HepG2 (cell line): ENCODE data around the gene HMGCR. TPM values are rescaled to one million over a fixed set of nuclear protein-coding genes. Genes with fewer than 3 reads are reported as not detected.
A peak's percentile ranks its signal among the peaks of the same experiment; 100 is the strongest.

Experiments used
- ATAC-seq: fragments of 200-7000 bp; cut with Tn5 transposase; 3 replicates; pipeline ENCODE4 v1.9.1; 2020; ENCODE audit warnings: mild to moderate bottlenecking, moderate library complexity
- BruUV-seq: library from RNA; stranded (reverse); fragments of 400-500 nt; replicated peaks from 2 replicates; lab custom pipeline; 2021; lab: Mats Ljungman, UMichigan
- CTCF ChIA-PET: fragments of 300-600 bp; formaldehyde crosslinking; extraction: SDS; loops from one replicate; lab custom pipeline; 2021; ENCODE audit warnings: low total read pairs, inconsistent platforms, low intra/inter-chr PET ratio; lab: Yijun Ruan, JAX
- POLR2A ChIA-PET: fragments of 350-600 bp; sonication (Branson Sonifier 250); formaldehyde crosslinking; loops from one replicate; lab custom pipeline; 2020; ENCODE audit warnings: antibody characterized with exemption, inconsistent platforms; lab: Yijun Ruan, JAX
- DNase-seq: peaks from one replicate; pipeline ENCODE4 v3.0.0-alpha.2; 2015; ENCODE audit warnings: low spot score
- FAIRE-seq: peaks from 3 replicates; lab custom pipeline; 2011; peaks lifted over from hg19 to GRCh38; lab: Jason Lieb, UNC
- H2AFZ ChIP-seq: one replicate; pipeline ENCODE4 v1.6.1; 2011; ENCODE audit warnings: low read length, inconsistent platforms
- H3K27ac ChIP-seq: fragments of 300-600 bp; 3 replicates; pipeline ENCODE4 v1.8.0; 2011; ENCODE audit warnings: mixed run types, mild to moderate bottlenecking, mixed read lengths, low read length, inconsistent platforms; ENCODE audit not compliant: insufficient read depth; ENCODE audit errors: extremely low read length
- H3K27me3 ChIP-seq, 2 experiments: fragments of 200-600 bp in 1 of 2; 2 replicates in 1 of 2; 3 replicates in 1 of 2; pipeline versions ENCODE4 v1.6.0 to v1.8.0; 2011; ENCODE audit warnings: low read length in 2 of 2, mild to moderate bottlenecking in 2 of 2, moderate library complexity in 2 of 2, inconsistent platforms in 1 of 2; ENCODE audit not compliant: insufficient read depth in 2 of 2, control insufficient read depth in 1 of 2
- H3K36me3 ChIP-seq, 2 experiments: fragments of 200-600 bp in 1 of 2; replicated peaks in 1 of 2; 2 replicates in 1 of 2; 3 replicates in 1 of 2; pipeline versions ENCODE4 v1.5.1 to v1.8.0; 2011; ENCODE audit warnings: low read length in 2 of 2, inconsistent platforms in 1 of 2; ENCODE audit not compliant: insufficient read depth in 2 of 2, control insufficient read depth in 1 of 2
- H3K4me1 ChIP-seq: 2 replicates; pipeline ENCODE4 v1.5.1; 2012; ENCODE audit warnings: low read length, inconsistent platforms; ENCODE audit not compliant: insufficient read depth
- H3K4me2 ChIP-seq: 2 replicates; pipeline ENCODE4 v1.6.0; 2011; ENCODE audit warnings: low read depth, low read length, inconsistent platforms
- H3K4me3 ChIP-seq, 3 experiments: fragments of 200-600 bp in 1 of 3; sonication (generic), shearing (Covaris generic) in 1 of 3; replicated peaks in 1 of 3; 2 replicates each; pipeline ENCODE4 v1.5.1; 2011 to 2016; ENCODE audit warnings: low read length in 3 of 3, inconsistent platforms in 2 of 3, low read depth in 2 of 3, mild to moderate bottlenecking in 2 of 3, control low read depth in 1 of 3, mixed read lengths in 1 of 3; ENCODE audit not compliant: insufficient read depth in 1 of 3
- H3K79me2 ChIP-seq: one replicate; pipeline ENCODE4 v1.6.1; 2011; ENCODE audit warnings: low read length, inconsistent platforms; ENCODE audit not compliant: insufficient read depth
- H3K9ac ChIP-seq: 2 replicates; pipeline ENCODE4 v1.6.0; 2011; ENCODE audit warnings: mild to moderate bottlenecking, low read depth, low read length, inconsistent platforms; ENCODE audit not compliant: insufficient read depth
- H3K9me3 ChIP-seq: 2 replicates; pipeline ENCODE4 v1.5.1; 2012; ENCODE audit warnings: mild to moderate bottlenecking, low read length
- H4K20me1 ChIP-seq: 2 replicates; pipeline ENCODE4 v1.6.0; 2011; ENCODE audit warnings: inconsistent platforms, mild to moderate bottlenecking, low read length, moderate library complexity; ENCODE audit not compliant: insufficient read depth
- EED ChIP-seq: sonication (generic); formaldehyde crosslinking; IDR thresholded peaks from 2 replicates; pipeline ENCODE4 v1.5.0; 2020; ENCODE audit warnings: mild to moderate bottlenecking, missing genetic modification reagents
- MLLT10 ChIP-seq: sonication (generic); formaldehyde crosslinking; IDR thresholded peaks from 2 replicates; pipeline ENCODE4 v1.4.0; 2020; ENCODE audit warnings: missing genetic modification reagents
- MNT ChIP-seq: fragments of 450-650 bp; IDR thresholded peaks from 2 replicates; pipeline ENCODE4 v1.6.1; 2016
- RBFOX2 ChIP-seq: fragments of 200-400 bp; formaldehyde crosslinking; IDR thresholded peaks from 2 replicates; pipeline ENCODE4 v1.6.1; 2017; ENCODE audit warnings: low read depth, mild to moderate bottlenecking, low read length
- RXRB ChIP-seq: IDR thresholded peaks from 2 replicates; pipeline ENCODE4 v1.6.1; 2016; ENCODE audit warnings: borderline replicate concordance, missing genetic modification reagents, missing compliant biosample characterization
- ZNF563 ChIP-seq: sonication (generic); formaldehyde crosslinking; IDR thresholded peaks from 2 replicates; pipeline ENCODE4 v1.8.0; 2022; ENCODE audit warnings: mild to moderate bottlenecking, moderate library complexity, missing genetic modification reagents
- WGBS: methylation state at CpG from one replicate; pipeline ENCODE4 v1.1.6; 2017; ENCODE audit warnings: low lambda C conversion rate; 5-methylcytosine and 5-hydroxymethylcytosine counted together
- in situ Hi-C: cut with HindIII; loops from 2 replicates; pipeline ENCODE4 v1.10.0; 2017; ENCODE audit warnings: low pct_unique_long_range_greater_than_20kb; ENCODE audit not compliant: extremely low pct_ligation_motif_present
- intact Hi-C: fragments of 100-400 bp; cut with micrococcal nuclease; formaldehyde crosslinking; loops from one replicate; pipeline ENCODE4 v1.10.0; 2022; ENCODE audit not compliant: unreplicated experiment
- polyA plus RNA-seq, 8 experiments: library from polyadenylated mRNA; depleted of rRNA in 3 of 8; stranded (reverse) in 7 of 8; unstranded in 1 of 8; fragments of >200 nt; fragmentation: Illumina TruSeq in 4 of 8; extraction: Trizol in 4 of 8; gene quantifications; 2 replicates each; pipeline versions ENCODE4 v1.2.1 to v1.2.3, GENCODE V29; 2011 to 2016; ENCODE audit warnings: low read depth in 4 of 8, missing spikeins in 1 of 8, mixed read lengths in 1 of 8; ENCODE audit not compliant: insufficient read depth in 1 of 8
- total RNA-seq, 5 experiments: library from RNA; depleted of rRNA; stranded (reverse); fragments of >200 nt; fragmentation: Illumina TruSeq; extraction: Trizol; gene quantifications; 2 replicates each; pipeline ENCODE4 v1.2.3, GENCODE V29; 2016; ENCODE audit warnings: low read depth in 1 of 5

Gene HMGCR
- total and polyA plus RNA-seq, 2 of the 13 experiments (the other 11 are each of a cell fraction or from before 2014, with no cell fraction given), result 43.0 to 144 TPM

DNA sequence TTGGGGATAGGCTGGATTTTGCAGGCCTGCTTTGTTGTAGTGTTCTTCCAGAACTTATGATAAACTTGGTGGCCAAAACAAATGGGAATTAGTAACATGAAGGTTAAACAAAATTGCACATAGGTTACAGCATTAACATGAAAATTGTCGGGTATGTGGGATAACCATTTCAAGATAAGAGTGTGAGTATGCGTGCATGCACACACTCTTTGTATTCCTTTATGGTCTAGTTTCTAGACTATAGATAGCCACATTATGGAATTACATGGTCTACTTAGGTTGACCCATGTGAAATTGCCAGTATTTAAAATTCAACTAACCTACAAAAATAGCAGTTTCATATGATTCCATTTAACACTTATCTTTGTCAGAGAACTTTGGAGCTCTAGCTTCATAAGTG, 1.4 kb downstream of the HMGCR start:
- no peak overlapping the region for H2AFZ ChIP-seq
- ATAC-seq (no peak), DNase-seq (no peak), FAIRE-seq (no peak)
- CTCF ChIA-PET, result no interaction called here
- peak overlapping the region; percentile 97 for H3K9ac ChIP-seq
- H3K27ac ChIP-seq, result peak overlapping the region; percentile 92
- peak overlapping the region; percentile 90 to 98 (median 96) for H3K4me3 ChIP-seq
- POLR2A ChIA-PET, result interaction anchor here (1.2 kb wide), 1 partner anchor 102 kb away, joined by 4 read pairs; the partner anchor contains the start of gene ANKRD31
- peaks cover 54% of the 10 kb centered on the region for H3K4me1 ChIP-seq
- no peaks in the 10 kb centered on the region; a peak in 1 of 5 replicates for H3K27me3 ChIP-seq
- H4K20me1 ChIP-seq, result peaks cover 61% of the 10 kb centered on the region
- TSS peak; percentile 43 for BruUV-seq
- no peaks in the 10 kb centered on the region for H3K9me3 ChIP-seq
- peaks cover 0 to 11% of the 10 kb centered on the region in 2 experiments; a peak in 2 of 5 replicates for H3K36me3 ChIP-seq
- H3K79me2 ChIP-seq, result peaks cover 69% of the 10 kb centered on the region
- intact Hi-C loops (no loop called here), in situ Hi-C loops (no loop called here)
- 2% methylated on average over 2 of the region's 2 CpGs for WGBS
- peak overlapping the region; percentile 88 for H3K4me2 ChIP-seq
- TF ChIP-seq MLLT10 (0 out of 2 replicates have a peak, but pooled peaks have one; percentile 26), RXRB (CRISPR knock-in tag) (no peak)

DNA sequence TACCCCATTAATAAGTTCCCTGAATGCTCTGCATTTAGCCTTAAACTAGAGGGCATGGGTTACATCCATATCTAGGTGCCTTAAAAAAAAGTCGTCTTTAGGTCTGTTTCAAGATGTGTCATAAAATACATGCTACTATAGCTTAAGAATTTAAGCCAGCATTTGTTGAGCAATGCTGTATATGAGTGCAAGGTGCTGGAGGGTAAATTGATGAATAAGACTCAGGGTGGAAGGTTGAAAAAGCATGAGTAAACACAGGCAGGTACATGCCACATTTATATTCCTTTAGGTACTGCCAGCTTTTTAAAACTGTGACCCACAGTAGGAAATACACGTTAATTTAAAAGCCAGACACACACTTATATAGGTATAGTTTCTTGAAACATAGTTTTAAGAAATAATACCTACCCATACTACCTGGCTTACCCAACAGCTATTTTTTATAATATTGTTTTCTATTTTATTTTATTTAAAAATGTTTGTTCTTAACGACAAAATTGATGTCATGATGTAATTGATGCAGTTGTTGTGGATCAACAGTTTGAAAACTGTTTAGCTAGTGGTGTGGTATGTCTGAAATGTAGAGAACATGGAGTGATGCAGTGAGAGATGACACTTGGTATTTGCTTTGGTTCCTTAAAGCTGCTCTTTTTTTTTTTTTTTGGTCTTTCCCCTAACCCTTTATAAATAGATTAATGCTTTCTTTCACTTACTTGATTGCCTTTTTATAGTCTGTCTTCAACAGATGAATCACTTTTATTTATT, 3.9 kb downstream of the HMGCR start:
- Histone ChIP-seq H3K4me2 (peak overlapping the region; percentile 85), H4K20me1 (peaks cover 76% of the 10 kb centered on the region), H3K79me2 (peaks cover 88% of the 10 kb centered on the region), H3K9me3 (no peaks in the 10 kb centered on the region), H3K9ac (0 out of 2 replicates have a peak overlapping the region, but pooled peaks have one; percentile 19)
- DNase-seq, result no peak
- BruUV-seq, result no TSS peak
- intact Hi-C loops (no loop called here), in situ Hi-C loops (no loop called here)
- TF ChIP-seq ZNF563 (CRISPR knock-in tag) (no peak), EED (CRISPR knock-in tag) (no peak), RBFOX2 (peak; percentile 52), MNT (no peak), MLLT10 (peak; percentile 70; the same call in 1 of the 2 replicates)
- TF ChIP-seq, all 625 proteins: peak for 2
- Histone ChIP-seq H3K27me3 (no peaks in the 10 kb centered on the region; a peak in 1 of 5 replicates), H2AFZ (no peak overlapping the region), H3K36me3 (peaks cover under 1 to 31% of the 10 kb centered on the region in 2 experiments; a peak in 4 of 5 replicates), H3K4me3 (peak overlapping the region in 2 of 3 experiments; percentile 56 to 69; a peak in 3 of 6 replicates), H3K27ac (no peak overlapping the region), H3K4me1 (peaks cover 45% of the 10 kb centered on the region)
- ChIA-PET POLR2A (interaction anchor here (1.0 kb wide), 1 partner anchor 105 kb away, joined by 4 read pairs; the partner anchor contains the start of gene ANKRD31), CTCF (no interaction called here)
- ATAC-seq, result no peak
- 30% methylated on average over 3 of the region's 3 CpGs for WGBS
- FAIRE-seq, result no peak
